ENCODE measurements around the gene SCART1. TPM values are rescaled to one million over a fixed set of nuclear protein-coding genes. Genes with fewer than 3 reads are reported as not detected.

SCART1 gene
- total RNA-seq, 4 donors from 2014 or later, result 1.2 to 10.7 (median 2.0) TPM

DNA sequence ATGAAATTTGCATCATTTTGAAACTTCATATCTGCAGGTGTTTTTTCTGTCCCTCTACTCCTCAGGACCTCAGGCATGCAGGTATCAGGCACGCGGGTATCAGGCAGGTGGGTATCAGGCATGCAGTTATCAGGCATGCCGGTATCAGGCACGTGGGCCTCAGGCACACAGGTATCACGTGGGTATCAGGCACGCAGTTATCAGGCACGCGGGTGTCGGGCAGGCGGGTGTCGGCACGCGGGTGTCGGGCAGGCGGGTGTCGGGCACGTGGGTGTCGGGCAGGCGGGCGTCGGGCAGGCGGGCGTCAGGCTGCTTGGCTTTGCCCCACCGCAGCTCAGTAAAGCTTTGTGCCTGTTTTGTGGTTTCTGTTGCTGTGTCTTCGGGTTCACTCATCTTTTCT is 38.0 kb upstream of the SCART1 start:
- Histone ChIP-seq H3K9me3 (peaks cover 18% of the 10 kb centered on the region), H3K4me1 (no peaks in the 10 kb centered on the region), H3K36me3 (peaks cover 61% of the 10 kb centered on the region), H3K4me3 (no peak overlapping the region), H3K27me3 (no peaks in the 10 kb centered on the region), H3K27ac (no peak overlapping the region)
- DNase-seq (ENCODE audit: low spot score in 2 of 2), result no peak
- TF ChIP-seq POLR2A (IDR thresholded peaks at IDR 0.05), result no peak
- TF ChIP-seq, protein P1, sequence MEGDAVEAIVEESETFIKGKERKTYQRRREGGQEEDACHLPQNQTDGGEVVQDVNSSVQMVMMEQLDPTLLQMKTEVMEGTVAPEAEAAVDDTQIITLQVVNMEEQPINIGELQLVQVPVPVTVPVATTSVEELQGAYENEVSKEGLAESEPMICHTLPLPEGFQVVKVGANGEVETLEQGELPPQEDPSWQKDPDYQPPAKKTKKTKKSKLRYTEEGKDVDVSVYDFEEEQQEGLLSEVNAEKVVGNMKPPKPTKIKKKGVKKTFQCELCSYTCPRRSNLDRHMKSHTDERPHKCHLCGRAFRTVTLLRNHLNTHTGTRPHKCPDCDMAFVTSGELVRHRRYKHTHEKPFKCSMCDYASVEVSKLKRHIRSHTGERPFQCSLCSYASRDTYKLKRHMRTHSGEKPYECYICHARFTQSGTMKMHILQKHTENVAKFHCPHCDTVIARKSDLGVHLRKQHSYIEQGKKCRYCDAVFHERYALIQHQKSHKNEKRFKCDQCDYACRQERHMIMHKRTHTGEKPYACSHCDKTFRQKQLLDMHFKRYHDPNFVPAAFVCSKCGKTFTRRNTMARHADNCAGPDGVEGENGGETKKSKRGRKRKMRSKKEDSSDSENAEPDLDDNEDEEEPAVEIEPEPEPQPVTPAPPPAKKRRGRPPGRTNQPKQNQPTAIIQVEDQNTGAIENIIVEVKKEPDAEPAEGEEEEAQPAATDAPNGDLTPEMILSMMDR (IDR thresholded peaks at IDR 0.05), result no peak
- TF ChIP-seq POLR2AphosphoS5 (IDR thresholded peaks at IDR 0.05), result no peak
- no peak for TF ChIP-seq EP300 (IDR thresholded peaks at IDR 0.05)
- WGBS, result 97% methylated on average over 25 of the region's 25 CpGs

DNA sequence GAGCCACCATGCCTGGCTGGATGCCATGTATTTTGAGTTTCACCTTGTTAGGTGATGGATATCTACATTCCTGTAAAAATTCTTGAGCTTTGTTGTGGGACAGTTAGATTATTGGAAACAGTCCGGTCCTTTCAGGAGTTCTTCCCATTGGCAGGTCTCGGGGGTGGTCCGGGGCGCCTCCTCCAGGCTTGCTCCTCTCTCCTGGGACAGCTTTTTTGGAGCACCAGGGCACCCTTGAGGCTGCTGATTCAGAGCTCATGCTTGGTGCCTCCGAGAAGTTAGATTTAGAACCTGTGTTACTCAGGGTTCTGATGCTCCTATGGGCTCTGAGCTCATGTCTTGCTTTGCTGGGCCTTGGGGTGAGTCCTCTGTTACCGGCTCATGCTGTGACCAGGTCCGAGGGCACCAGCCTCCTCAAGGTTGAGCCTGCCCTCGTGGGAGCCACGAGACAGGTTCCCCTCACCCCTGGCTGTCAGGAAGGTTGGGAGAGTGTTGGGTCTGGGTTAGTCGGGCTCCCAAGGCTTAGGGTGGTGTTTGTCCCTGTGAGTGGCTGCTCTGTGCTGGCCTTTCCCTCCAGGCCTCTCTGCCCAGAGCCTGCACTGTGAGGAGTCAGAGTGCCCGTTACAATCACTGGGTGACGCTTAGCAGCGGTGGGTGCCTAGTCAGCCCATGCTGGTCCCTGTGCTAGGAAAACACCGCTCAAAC is 35.3 kb upstream of the SCART1 start:
- DNase-seq (ENCODE audit: low spot score in 2 of 2), result no peak
- 100% methylated on average over 2 of the region's 14 CpGs for WGBS

DNA sequence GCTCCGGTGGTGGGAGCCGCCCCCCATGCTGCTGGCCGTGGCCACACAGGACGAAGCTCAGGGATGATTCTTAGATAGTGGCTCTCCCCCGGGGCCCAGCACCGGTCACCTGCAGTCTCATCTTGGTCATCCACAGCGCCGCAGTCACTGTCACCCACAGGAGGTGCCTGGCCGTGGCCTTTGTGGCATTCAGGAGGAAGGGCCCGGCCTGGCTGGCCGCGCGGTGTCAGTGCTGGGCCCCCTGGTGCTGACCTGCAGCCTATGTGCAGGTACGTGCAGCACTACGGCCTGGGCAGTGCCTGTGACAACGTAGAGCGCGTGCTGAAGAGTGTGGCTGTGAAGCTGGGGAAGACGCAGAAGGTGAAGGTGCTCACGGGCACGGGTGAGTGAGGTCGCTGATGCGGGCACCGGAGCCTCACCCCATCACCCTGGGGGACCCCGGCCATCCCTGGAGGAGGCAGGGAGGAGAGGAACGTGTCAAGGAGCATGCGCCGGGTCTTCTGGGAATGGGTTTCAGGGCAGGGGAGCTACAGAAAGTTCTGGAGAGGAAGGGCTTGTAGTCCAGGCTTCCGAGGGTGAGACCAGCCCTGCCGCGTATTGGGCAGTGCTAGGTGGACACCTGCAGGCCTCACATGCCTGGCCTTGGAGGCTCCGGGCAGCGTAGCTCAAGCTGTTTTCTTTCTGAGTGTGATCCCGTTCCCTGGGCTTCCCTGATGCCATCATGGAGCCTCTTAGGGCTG is 34.4 kb upstream of the SCART1 start:
- 93% methylated on average over 25 of the region's 34 CpGs for WGBS
- no peak overlapping the region for H3K4me3 ChIP-seq
- peaks cover 9% of the 10 kb centered on the region for H3K4me1 ChIP-seq
- no peak for DNase-seq (ENCODE audit: low spot score in 2 of 2)
- H3K36me3 ChIP-seq, result peaks cover 34% of the 10 kb centered on the region
- peaks cover 18% of the 10 kb centered on the region for H3K27me3 ChIP-seq
- TF ChIP-seq EP300 (IDR thresholded peaks at IDR 0.05), result no peak
- TF ChIP-seq POLR2A (IDR thresholded peaks at IDR 0.05), result no peak
- TF ChIP-seq, protein P1 (IDR thresholded peaks at IDR 0.05), result no peak
- TF ChIP-seq POLR2AphosphoS5 (IDR thresholded peaks at IDR 0.05), result no peak
- H3K27ac ChIP-seq, result no peak overlapping the region
- H3K9me3 ChIP-seq, result no peaks in the 10 kb centered on the region

More for the DNA sequence above, 35.3 kb upstream of the SCART1 start:
- H3K27ac ChIP-seq, result no peak overlapping the region
- no peaks in the 10 kb centered on the region for H3K9me3 ChIP-seq
- H3K4me1 ChIP-seq, result peaks cover 6% of the 10 kb centered on the region
- peaks cover 15% of the 10 kb centered on the region for H3K27me3 ChIP-seq
- H3K36me3 ChIP-seq, result peaks cover 37% of the 10 kb centered on the region
- TF ChIP-seq POLR2A (IDR thresholded peaks at IDR 0.05) (no peak), POLR2AphosphoS5 (IDR thresholded peaks at IDR 0.05) (no peak), EP300 (IDR thresholded peaks at IDR 0.05) (no peak)
- TF ChIP-seq, protein P1 (IDR thresholded peaks at IDR 0.05), result no peak
- no peak overlapping the region for H3K4me3 ChIP-seq

DNA sequence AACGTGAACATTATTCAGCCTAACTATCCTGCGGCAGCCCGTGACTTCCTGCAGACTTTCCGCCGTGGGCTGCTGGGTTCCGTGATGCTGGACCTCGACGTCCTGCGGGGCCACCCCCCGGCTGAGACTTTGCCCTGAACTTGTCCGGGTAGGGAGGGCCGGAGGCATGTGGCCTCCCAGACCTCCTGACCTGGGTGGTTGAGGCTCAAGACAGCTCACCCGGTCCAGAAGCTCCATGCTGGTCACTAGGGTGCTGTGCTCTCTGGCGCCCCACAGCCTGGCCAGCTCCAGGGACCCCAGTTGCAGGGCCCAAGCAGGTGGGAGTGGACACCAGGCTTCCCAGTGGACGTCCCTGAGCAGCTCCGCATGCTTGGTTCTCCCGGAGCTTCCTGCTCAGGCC is 33.7 kb upstream of the SCART1 start:
- H3K4me1 ChIP-seq, result peaks cover 9% of the 10 kb centered on the region
- WGBS, result 94% methylated on average over 12 of the region's 17 CpGs
- peaks cover 18% of the 10 kb centered on the region for H3K27me3 ChIP-seq
- H3K9me3 ChIP-seq, result no peaks in the 10 kb centered on the region
- DNase-seq (ENCODE audit: low spot score in 2 of 2), result no peak
- H3K27ac ChIP-seq, result no peak overlapping the region
- peaks cover 32% of the 10 kb centered on the region for H3K36me3 ChIP-seq
- TF ChIP-seq, protein P1 (IDR thresholded peaks at IDR 0.05), result no peak
- TF ChIP-seq EP300 (IDR thresholded peaks at IDR 0.05) (no peak), POLR2A (IDR thresholded peaks at IDR 0.05) (no peak), POLR2AphosphoS5 (IDR thresholded peaks at IDR 0.05) (no peak)
- no peak overlapping the region for H3K4me3 ChIP-seq

DNA sequence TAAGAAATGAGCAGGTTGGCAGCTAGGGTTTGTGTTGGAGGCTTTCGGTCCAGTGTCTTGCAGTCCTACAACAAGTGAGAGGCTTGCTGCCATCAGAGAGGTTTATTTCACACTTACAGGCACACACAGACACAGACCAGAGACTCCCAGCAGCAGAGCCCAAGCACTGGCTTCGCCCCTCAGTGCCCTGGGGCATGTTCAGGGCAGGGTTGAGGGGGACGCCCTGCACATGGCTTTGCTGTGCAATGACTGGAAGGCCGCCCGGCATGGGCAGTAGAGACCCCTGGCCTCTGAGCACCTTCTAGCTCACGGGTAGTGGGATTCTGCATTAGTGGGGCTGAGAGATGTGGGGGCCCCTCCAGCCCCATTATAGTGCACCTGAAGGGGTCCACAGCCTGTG is 33.2 kb upstream of the SCART1 start:
- Histone ChIP-seq H3K4me3 (no peak overlapping the region), H3K36me3 (peaks cover 31% of the 10 kb centered on the region), H3K4me1 (peaks cover 9% of the 10 kb centered on the region), H3K9me3 (no peaks in the 10 kb centered on the region), H3K27me3 (peaks cover 18% of the 10 kb centered on the region), H3K27ac (no peak overlapping the region)
- no peak for TF ChIP-seq POLR2AphosphoS5 (IDR thresholded peaks at IDR 0.05)
- TF ChIP-seq POLR2A (IDR thresholded peaks at IDR 0.05), result no peak
- TF ChIP-seq EP300 (IDR thresholded peaks at IDR 0.05), result no peak
- TF ChIP-seq, protein P1 (IDR thresholded peaks at IDR 0.05), result no peak
- no peak for DNase-seq (ENCODE audit: low spot score in 2 of 2)
- 100% methylated on average over 2 of the region's 6 CpGs for WGBS
